ENCODE results near the gene CISD1. TPM values are rescaled to one million over a fixed set of nuclear protein-coding genes. Genes with fewer than 3 reads are reported as not detected.

CISD1 gene
- total and polyA plus RNA-seq, 9 of the 15 experiments (the other 6 are each of a cell fraction or from before 2014, with no cell fraction given) = 35.8 to 342 (median 118) TPM

- 0 out of 2 replicates have a peak, but pooled peaks have one; percentile 0 for TF ChIP-seq REST (IDR thresholded peaks at IDR 0.05; ENCODE audit: borderline replicate concordance)
- no peak for TF ChIP-seq REST (CRISPR knock-in tag; IDR thresholded peaks at IDR 0.05; ENCODE audit: low read depth)
- TF ChIP-seq BCOR (IDR thresholded peaks at IDR 0.05) = no peak
- no peak for TF ChIP-seq ZNF431 (CRISPR knock-in tag; IDR thresholded peaks at IDR 0.05)
- TF ChIP-seq CSDE1 (IDR thresholded peaks at IDR 0.05) = no peak
- TF ChIP-seq PURB (CRISPR knock-in tag; IDR thresholded peaks at IDR 0.05; ENCODE audit: low read depth) = no peak
- no peak for TF ChIP-seq ESRRB (CRISPR knock-in tag; IDR thresholded peaks at IDR 0.05; ENCODE audit: borderline replicate concordance)
- TF ChIP-seq ZNF583 (CRISPR knock-in tag; IDR thresholded peaks at IDR 0.05) = no peak
- TF ChIP-seq TCF3 (CRISPR knock-in tag; IDR thresholded peaks at IDR 0.05) = no peak
- TF ChIP-seq ZNF79 (CRISPR knock-in tag; IDR thresholded peaks at IDR 0.05; ENCODE audit: low read depth) = no peak
- TF ChIP-seq IRF9 (tag; IDR thresholded peaks at IDR 0.05) = no peak
- no peak for TF ChIP-seq MIER1 (IDR thresholded peaks at IDR 0.05; ENCODE audit: low read depth)
- TF ChIP-seq MECOM (CRISPR knock-in tag; IDR thresholded peaks at IDR 0.05) = no peak
- no peak for TF ChIP-seq HIVEP1 (CRISPR knock-in tag; IDR thresholded peaks at IDR 0.05)
- no peak for TF ChIP-seq ZNF23 (CRISPR knock-in tag; IDR thresholded peaks at IDR 0.05)
- no peak for TF ChIP-seq MBD2 (IDR thresholded peaks at IDR 0.05; ENCODE audit: borderline replicate concordance, low read depth)
- no peak for TF ChIP-seq ZNF57 (CRISPR knock-in tag; IDR thresholded peaks at IDR 0.05)
- no peak for TF ChIP-seq MITF (IDR thresholded peaks at IDR 0.05)
- TF ChIP-seq ZNF24 (IDR thresholded peaks at IDR 0.05) = no peak
Measured at GRCh38 chr10:58266826-58267712, 1.9 kb upstream of the CISD1 start (continued).
